GM19043 (cell line): ENCODE data around the gene HSP90AA1.
"Not testable (repeated sequence)": the region's sequence is repeated elsewhere in the genome, so short reads cannot be mapped to it uniquely, and the experiment has no call there.

Experiments used
- ATAC-seq: cut with Tn5 transposase; IDR thresholded peaks from one replicate; pipeline ENCODE4 v1.9.1; 2021; ENCODE audit warnings: low read depth; ENCODE audit not compliant: unreplicated experiment

Gene HSP90AA1

GRCh38 chr14:102095231-102095870, 8.5 kb upstream of the HSP90AA1 start:
- no peak for ATAC-seq

GRCh38 chr14:102094101-102094500, 7.3 kb upstream of the HSP90AA1 start:
- no peak for ATAC-seq

GRCh38 chr14:102092806-102093205, 6.0 kb upstream of the HSP90AA1 start:
- ATAC-seq = no peak

- no peak for ATAC-seq
Measured at GRCh38 chr14:102090713-102091112, 3.9 kb upstream of the HSP90AA1 start.

GRCh38 chr14:102089621-102090343, 2.9 kb upstream of the HSP90AA1 start:
- no peak for ATAC-seq

GRCh38 chr14:102088012-102088792, 1.4 kb upstream of the HSP90AA1 start:
- ATAC-seq = no peak

- no peak for ATAC-seq
Measured at GRCh38 chr14:102087762-102088011, 843 bp upstream of the HSP90AA1 start.

GRCh38 chr14:102086709-102086971, 204 bp downstream of the HSP90AA1 start:
- peak; percentile 2 for ATAC-seq

GRCh38 chr14:102085948-102086708, 716 bp downstream of the HSP90AA1 start:
- ATAC-seq = peak; percentile 22

GRCh38 chr14:102085488-102085887, 1.4 kb downstream of the HSP90AA1 start:
- ATAC-seq = no peak

GRCh38 chr14:102084931-102085330, 1.9 kb downstream of the HSP90AA1 start:
- no peak for ATAC-seq

- not testable (repeated sequence) for ATAC-seq
Measured at GRCh38 chr14:102084522-102084921, 2.3 kb downstream of the HSP90AA1 start.

GRCh38 chr14:102081231-102082080, 5.4 kb downstream of the HSP90AA1 start:
- no peak for ATAC-seq

GRCh38 chr14:102080183-102081080, 6.4 kb downstream of the HSP90AA1 start:
- ATAC-seq = no peak

GRCh38 chr14:102079700-102079979, 7.2 kb downstream of the HSP90AA1 start:
- ATAC-seq = no peak

- ATAC-seq = no peak
Measured at GRCh38 chr14:102078831-102079699, 7.8 kb downstream of the HSP90AA1 start.

GRCh38 chr14:102078361-102078791, 8.5 kb downstream of the HSP90AA1 start:
- not testable (repeated sequence) for ATAC-seq

- ATAC-seq = no peak
Measured at GRCh38 chr14:102077382-102077709, 9.5 kb downstream of the HSP90AA1 start.

GRCh38 chr14:102075155-102075554, 11.7 kb downstream of the HSP90AA1 start:
- no peak for ATAC-seq
